Loucy (cell line): ENCODE results near the gene CMC4.

Source experiments
- EZH2phosphoT487 ChIP-seq: fragments of 200-600 bp; IDR thresholded peaks from 2 replicates; pipeline ENCODE4 v1.6.1; 2018; ENCODE audit warnings: antibody characterized with exemption, mild to moderate bottlenecking, moderate library complexity, borderline replicate concordance
- TF ChIP-seq, protein P1 (sequence below): fragments of 200-600 bp; sonication (generic); conservative IDR thresholded peaks from 2 replicates; pipeline ENCODE4 v1.5.1; 2014; ENCODE audit warnings: mild to moderate bottlenecking, antibody characterized with exemption, low read length

DNA sequence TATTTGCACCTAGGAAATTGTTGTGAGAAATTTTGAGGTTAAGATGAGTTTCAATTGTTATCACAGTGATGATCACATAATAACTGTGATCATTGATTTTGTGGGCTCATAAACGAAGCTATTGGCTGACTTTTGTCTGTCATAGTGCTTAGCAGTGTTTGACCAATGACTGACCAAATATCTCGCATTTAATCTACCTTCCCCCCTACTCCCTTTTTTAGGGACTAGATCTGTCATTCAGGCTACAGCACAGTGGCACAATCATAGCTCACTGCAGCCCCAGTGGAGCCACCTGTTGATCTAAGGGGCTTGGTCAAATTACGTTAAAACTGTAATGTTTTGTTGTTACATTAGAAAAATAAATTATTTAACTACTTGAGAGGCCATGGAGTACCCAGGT, 42.8 kb downstream of the CMC4 start:
- TF ChIP-seq, protein P1, sequence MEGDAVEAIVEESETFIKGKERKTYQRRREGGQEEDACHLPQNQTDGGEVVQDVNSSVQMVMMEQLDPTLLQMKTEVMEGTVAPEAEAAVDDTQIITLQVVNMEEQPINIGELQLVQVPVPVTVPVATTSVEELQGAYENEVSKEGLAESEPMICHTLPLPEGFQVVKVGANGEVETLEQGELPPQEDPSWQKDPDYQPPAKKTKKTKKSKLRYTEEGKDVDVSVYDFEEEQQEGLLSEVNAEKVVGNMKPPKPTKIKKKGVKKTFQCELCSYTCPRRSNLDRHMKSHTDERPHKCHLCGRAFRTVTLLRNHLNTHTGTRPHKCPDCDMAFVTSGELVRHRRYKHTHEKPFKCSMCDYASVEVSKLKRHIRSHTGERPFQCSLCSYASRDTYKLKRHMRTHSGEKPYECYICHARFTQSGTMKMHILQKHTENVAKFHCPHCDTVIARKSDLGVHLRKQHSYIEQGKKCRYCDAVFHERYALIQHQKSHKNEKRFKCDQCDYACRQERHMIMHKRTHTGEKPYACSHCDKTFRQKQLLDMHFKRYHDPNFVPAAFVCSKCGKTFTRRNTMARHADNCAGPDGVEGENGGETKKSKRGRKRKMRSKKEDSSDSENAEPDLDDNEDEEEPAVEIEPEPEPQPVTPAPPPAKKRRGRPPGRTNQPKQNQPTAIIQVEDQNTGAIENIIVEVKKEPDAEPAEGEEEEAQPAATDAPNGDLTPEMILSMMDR, result peak; percentile 28; the same call in 1 of the 2 replicates
- TF ChIP-seq EZH2phosphoT487, result no peak
